Heart left ventricle (tissue), 16 donors: Measurements from ENCODE around the gene BCR. TPM values are rescaled to one million over a fixed set of nuclear protein-coding genes. Genes with fewer than 3 reads are reported as not detected.

Experiments used
- ATAC-seq, 4 donors: fragments of 200-7000 bp; cut with Tn5 transposase; one replicate each; pipeline ENCODE4 v1.9.1; 2020 to 2022; ENCODE audit warnings: moderate library complexity in 4 of 4, mild to moderate bottlenecking in 3 of 4, moderate number of reproducible peaks in 1 of 4
- DNase-seq, 5 donors: peaks; one replicate each; pipeline ENCODE4 v3.0.0-alpha.2; 2020
- H3K27ac ChIP-seq, 12 donors: fragments of 200-600 bp; sonication (generic) in 4 of 12; one replicate each; pipeline versions ENCODE4 v1.5.0 to v1.8.0; 2016 to 2022; ENCODE audit warnings: mild to moderate bottlenecking in 2 of 12
- H3K27me3 ChIP-seq, 9 donors: fragments of 200-600 bp; sonication (generic) in 2 of 9; one replicate each; pipeline versions ENCODE4 v1.5.1 to v1.8.0; 2016 to 2022; ENCODE audit warnings: mild to moderate bottlenecking in 3 of 9
- H3K36me3 ChIP-seq, 9 donors: fragments of 200-600 bp; sonication (generic) in 2 of 9; one replicate each; pipeline versions ENCODE4 v1.5.0 to v1.8.0; 2018 to 2022; ENCODE audit warnings: mild to moderate bottlenecking in 2 of 9
- H3K4me1 ChIP-seq, 12 donors: fragments of 200-600 bp; sonication (generic) in 4 of 12; one replicate each; pipeline versions ENCODE4 v1.5.0 to v1.8.0; 2016 to 2022; ENCODE audit warnings: mild to moderate bottlenecking in 3 of 12
- H3K4me3 ChIP-seq, 12 donors: fragments of 200-600 bp; sonication (generic) in 4 of 12; one replicate each; pipeline versions ENCODE4 v1.5.0 to v1.8.0; 2017 to 2022; ENCODE audit warnings: mild to moderate bottlenecking in 9 of 12, moderate library complexity in 4 of 12
- H3K9me3 ChIP-seq, 12 donors: fragments of 200-600 bp; sonication (generic) in 4 of 12; one replicate each; pipeline versions ENCODE4 v1.5.0 to v1.8.0; 2016 to 2022; ENCODE audit warnings: mild to moderate bottlenecking in 1 of 12
- CTCF ChIP-seq, 12 donors: fragments of 200-600 bp; sonication (generic) in 4 of 12; IDR thresholded peaks; one replicate each; pipeline versions ENCODE4 v1.5.0 to v1.8.0; 2018 to 2022; ENCODE audit warnings: antibody characterized with exemption in 12 of 12, mild to moderate bottlenecking in 5 of 12
- POLR2A ChIP-seq, 2 donors: fragments of 450-650 bp; IDR thresholded peaks; one replicate each; pipeline ENCODE4 v1.6.1; 2017; ENCODE audit warnings: antibody characterized with exemption in 2 of 2, mild to moderate bottlenecking in 2 of 2, moderate library complexity in 2 of 2
- WGBS, 4 donors: extraction: QIAGEN DNeasy Blood & Tissue Kit in 2 of 4; methylation state at CpG; one replicate each; pipeline versions ENCODE4 v1.1.5 to v1.1.7; 2013 to 2018; 5-methylcytosine and 5-hydroxymethylcytosine counted together
- intact Hi-C, 10 donors: fragments of 100-400 bp; cut with DNase I; formaldehyde crosslinking; loops; one replicate each; pipeline versions ENCODE4 v1.11.1 to v1.14.2; 2022
- polyA plus RNA-seq, 2 donors: library from polyadenylated mRNA; stranded (reverse); fragments of 200-250 nt; gene quantifications; one replicate each; pipeline ENCODE4 v1.2.3, GENCODE V29; 2013
- total RNA-seq, 9 donors: library from RNA; depleted of rRNA in 2 of 9; stranded (reverse); fragments of >200 nt in 2 of 9; fragmentation: NEBNext Ultra II Directional in 3 of 9; extraction: Animal tissue kit (Norgen Biotek cat#: 25700) in 3 of 9; gene quantifications; one replicate each; pipeline versions ENCODE4 v1.1.0 to v1.2.4, GENCODE V29; 2016 to 2023
- donor health status: ischemic (EF 13 %, LVEDD 7.1; RV severe dilation, severe dysfunction).
- donor health status: healthy with polysubstance abuse.
- donor health status: DM: no; HTN: yes; CAD: no.
- donor health status: DM: no; HTN: no; CAD: no.
- donor health status: ischemic (EF 25% LVEDD 6.9; RV normal size, moderate dysfunction).
- donor health status: ischemic (EF 25% LVEDD 5.7; RV mildly dilated, moderate dysfunction).
- donor health status: healthy.
- donor health status: DM: yes; HTN: yes; CAD: no.
- donor health status: ischemic (EF 35%, LVEDD 5.7; RV mildly dilated, moderate dysfunction).
- donor health status: nonischemic (EF 11% LVEDD 7.7; RV severe dilation, severe dysfunction).
- donor health status: DM: yes; HTN: yes; CAD: no.
- donor health status: PGD.
- donor health status: ischemic (EF 29% LVEDD 5.4; RV normal size, mild dysfunction).
- donor health status: nonischemic (EF 23%, LVEDD 6.1; RV moderate dilation, normal function).

BCR gene
- total and polyA plus RNA-seq, 11 donors = 12.6 to 51.1 (median 28.7) TPM

GRCh38 chr22:23168391-23169042 is 11.8 kb upstream of the BCR start:
- 88 to 96% (median 94%) methylated on average over 5 to 9 of the region's 9 CpGs for WGBS, 4 donors
- Histone ChIP-seq H3K4me3 (no peak overlapping the region), H3K4me1 (no peaks in the 10 kb centered on the region), H3K9me3 (no peaks in the 10 kb centered on the region), H3K27me3 (no peaks in the 10 kb centered on the region), H3K36me3 (no peaks in the 10 kb centered on the region), H3K27ac (no peak overlapping the region)
- TF ChIP-seq POLR2A (IDR thresholded peaks at IDR 0.05) = no peak
- no peak for TF ChIP-seq CTCF (IDR thresholded peaks at IDR 0.05)
- DNase-seq (peak in 1 of 5 donors; percentile 7), ATAC-seq (peak in 1 of 4 donors; percentile 14)
- intact Hi-C loops = no loop called here

- WGBS, 4 donors = 93 to 97% (median 94%) methylated on average over 4 of the region's 4 CpGs
- ATAC-seq = no peak
- H3K27me3 ChIP-seq = no peaks in the 10 kb centered on the region
- H3K4me1 ChIP-seq = peaks cover 0 to under 1% (median 0%) of the 10 kb centered on the region in 12 donors
- H3K36me3 ChIP-seq = no peaks in the 10 kb centered on the region
- no peak overlapping the region for H3K27ac ChIP-seq
- TF ChIP-seq CTCF (IDR thresholded peaks at IDR 0.05) = no peak
- TF ChIP-seq POLR2A (IDR thresholded peaks at IDR 0.05) = no peak
- DNase-seq = peak in 1 of 5 donors; percentile 10
- no peak overlapping the region for H3K4me3 ChIP-seq
- no peaks in the 10 kb centered on the region for H3K9me3 ChIP-seq
- intact Hi-C loops = no loop called here
Observed at GRCh38 chr22:23169043-23169406, 11.3 kb upstream of the BCR start.

- no peak for TF ChIP-seq POLR2A (IDR thresholded peaks at IDR 0.05)
- no peak for TF ChIP-seq CTCF (IDR thresholded peaks at IDR 0.05)
- intact Hi-C loops = loop anchor here in 4 of 10 donors (5.0 to 10.0 kb wide), 3 partner anchors 206 to 211 kb away; no protein-coding TSS in a partner anchor
- H3K27ac ChIP-seq = no peak overlapping the region
- H3K27me3 ChIP-seq = no peaks in the 10 kb centered on the region
- no peaks in the 10 kb centered on the region for H3K36me3 ChIP-seq
- H3K4me3 ChIP-seq = no peak overlapping the region
- peak in 2 of 5 donors; percentile 6 to 37 for DNase-seq
- no peak for ATAC-seq
- WGBS, 4 donors = 92 to 99% (median 96%) methylated on average over 10 of the region's 10 CpGs
- H3K4me1 ChIP-seq = peaks cover 0 to 21% (median 17%) of the 10 kb centered on the region in 12 donors
- H3K9me3 ChIP-seq = peaks cover 0 to 14% (median 0%) of the 10 kb centered on the region in 12 donors
Observed at GRCh38 chr22:23175817-23176644, 4.3 kb upstream of the BCR start.

GRCh38 chr22:23176645-23177027 is 3.7 kb upstream of the BCR start:
- H3K27ac ChIP-seq = no peak overlapping the region
- WGBS, 4 donors = 85 to 95% (median 95%) methylated on average over 9 of the region's 9 CpGs
- no peaks in the 10 kb centered on the region for H3K36me3 ChIP-seq
- no peak overlapping the region for H3K4me3 ChIP-seq
- peaks cover 0 to 14% (median 0%) of the 10 kb centered on the region in 12 donors for H3K9me3 ChIP-seq
- TF ChIP-seq CTCF (IDR thresholded peaks at IDR 0.05) (no peak), POLR2A (IDR thresholded peaks at IDR 0.05) (no peak)
- no peak for ATAC-seq
- H3K27me3 ChIP-seq = no peaks in the 10 kb centered on the region
- DNase-seq = peak in 1 of 5 donors; percentile 28
- intact Hi-C loops = loop anchor here in 5 of 10 donors (1.0 to 10.0 kb wide), 4 partner anchors 105 to 211 kb away; no protein-coding TSS in a partner anchor
- peaks cover 1 to 25% (median 21%) of the 10 kb centered on the region in 12 donors for H3K4me1 ChIP-seq
